Breast epithelium (tissue), 3 donors: ENCODE measurements around the gene ATP6V1G2.

ENCODE experiments used
- CTCF ChIP-seq, 3 donors: fragments of 450-650 bp; IDR thresholded peaks; one replicate each; pipeline ENCODE4 v1.5.1; 2016 to 2017; ENCODE audit warnings: antibody characterized with exemption in 3 of 3, mild to moderate bottlenecking in 3 of 3, moderate library complexity in 3 of 3
- POLR2A ChIP-seq: fragments of 450-650 bp; IDR thresholded peaks from one replicate; pipeline ENCODE4 v1.6.1; 2016; ENCODE audit warnings: antibody characterized with exemption, mild to moderate bottlenecking, moderate library complexity

- TF ChIP-seq CTCF (IDR thresholded peaks at IDR 0.05): no peak
- TF ChIP-seq POLR2A: no peak
Measured at GRCh38 chr6:31581434-31582229, 35.2 kb upstream of the ATP6V1G2 start.
